SK-N-SH (cell line): ENCODE results near the gene ZBTB24. TPM values are rescaled to one million over a fixed set of nuclear protein-coding genes. Genes with fewer than 3 reads are reported as not detected.
A peak's percentile ranks its signal among the peaks of the same experiment; 100 is the strongest.

Source experiments
- CTCF ChIA-PET: fragments of 300-600, 350-600 bp; formaldehyde crosslinking; extraction: SDS; loops from one replicate; lab custom pipeline; 2021; lab: Yijun Ruan, JAX
- POLR2A ChIA-PET: fragments of 350-600 bp; sonication (Branson Sonifier 250); formaldehyde crosslinking; extraction: SDS; loops from one replicate; lab custom pipeline; 2020; ENCODE audit warnings: antibody characterized with exemption, inconsistent platforms; lab: Yijun Ruan, JAX
- DNase-seq: peaks from one replicate; pipeline ENCODE4 v3.0.0; 2012
- H2AFZ ChIP-seq: fragments of 200-600 bp; sonication (generic); 2 replicates; pipeline ENCODE4 v1.8.1; 2016; ENCODE audit warnings: antibody characterized with exemption, mild to moderate bottlenecking, low read depth
- H3F3A ChIP-seq: fragments of 200-600 bp; sonication (generic); replicated peaks from 2 replicates; pipeline ENCODE3; 2016; ENCODE audit warnings: antibody characterized with exemption, mild to moderate bottlenecking; ENCODE audit not compliant: insufficient read depth
- H3K27ac ChIP-seq, 2 experiments: fragments of 200-500 bp in 1 of 2; fragments of 200-600 bp in 1 of 2; sonication (Bioruptor generic) in 1 of 2; sonication (generic), shearing (Covaris generic) in 1 of 2; 2 replicates each; pipeline versions ENCODE4 v1.5.1 to v1.6.1; 2014 to 2016; ENCODE audit warnings: low read depth in 2 of 2, inconsistent platforms in 1 of 2, low read length in 1 of 2, mild to moderate bottlenecking in 1 of 2, mixed read lengths in 1 of 2
- H3K27me3 ChIP-seq: fragments of 200-600 bp; sonication (generic), shearing (Covaris generic); 2 replicates; pipeline ENCODE4 v1.6.1; 2016; ENCODE audit warnings: mixed run types; ENCODE audit not compliant: insufficient read depth
- H3K36me3 ChIP-seq, 2 experiments: fragments of 200-500 bp in 1 of 2; fragments of 200-600 bp in 1 of 2; sonication (Bioruptor generic) in 1 of 2; sonication (generic) in 1 of 2; replicated peaks in 1 of 2; 2 replicates each; pipeline versions ENCODE3 to v1.5.1; 2014 to 2016; ENCODE audit warnings: low read length in 1 of 2, mild to moderate bottlenecking in 1 of 2; ENCODE audit not compliant: insufficient read depth in 2 of 2, control insufficient read depth in 1 of 2
- H3K4me1 ChIP-seq, 2 experiments: fragments of 200-500 bp in 1 of 2; fragments of 200-600 bp in 1 of 2; sonication (Bioruptor generic) in 1 of 2; sonication (generic), shearing (Covaris generic) in 1 of 2; 2 replicates each; pipeline versions ENCODE4 v1.5.1 to v1.6.1; 2014 to 2016; ENCODE audit warnings: low read depth in 1 of 2, low read length in 1 of 2, mixed run types in 1 of 2; ENCODE audit not compliant: insufficient read depth in 2 of 2, control insufficient read depth in 1 of 2
- H3K4me2 ChIP-seq: fragments of 200-600 bp; sonication (generic), shearing (Covaris generic); 2 replicates; pipeline ENCODE4 v1.6.1; 2017; ENCODE audit warnings: mixed run types
- H3K4me3 ChIP-seq, 2 experiments: fragments of 200-500 bp in 1 of 2; fragments of 200-600 bp in 1 of 2; sonication (Bioruptor generic) in 1 of 2; sonication (generic), shearing (Covaris generic) in 1 of 2; 2 replicates each; pipeline versions ENCODE4 v1.5.1 to v1.8.1; 2014 to 2016; ENCODE audit warnings: low read depth in 2 of 2, inconsistent platforms in 1 of 2, low read length in 1 of 2, mild to moderate bottlenecking in 1 of 2, mixed read lengths in 1 of 2, moderate library complexity in 1 of 2
- H3K79me2 ChIP-seq: fragments of 200-600 bp; sonication (generic); 2 replicates; pipeline ENCODE4 v1.8.1; 2017; ENCODE audit warnings: mild to moderate bottlenecking; ENCODE audit not compliant: insufficient read depth
- H3K9ac ChIP-seq: fragments of 200-600 bp; sonication (generic); 2 replicates; pipeline ENCODE4 v1.6.1; 2017; ENCODE audit warnings: mixed run types
- H3K9me2 ChIP-seq: fragments of 200-600 bp; sonication (generic); 2 replicates; pipeline ENCODE4 v1.6.1; 2017; ENCODE audit warnings: mixed run types
- H3K9me3 ChIP-seq: fragments of 200-600 bp; sonication (generic); 2 replicates; pipeline ENCODE4 v1.6.1; 2017; ENCODE audit warnings: mixed run types, mild to moderate bottlenecking, moderate library complexity
- H4K20me1 ChIP-seq: fragments of 200-600 bp; sonication (generic); 2 replicates; pipeline ENCODE4 v1.6.1; 2017; ENCODE audit warnings: mild to moderate bottlenecking, mixed run types; ENCODE audit not compliant: insufficient read depth
- ELF1 ChIP-seq: IDR thresholded peaks from 2 replicates; pipeline ENCODE4 v1.4.0; 2012
- EZH2phosphoT487 ChIP-seq: fragments of 200-600 bp; sonication (generic); IDR thresholded peaks from 2 replicates; pipeline ENCODE4 v1.6.1; 2017; ENCODE audit warnings: low read depth, mixed run types, mild to moderate bottlenecking, antibody characterized with exemption, moderate library complexity, borderline replicate concordance
- FOSL2 ChIP-seq: IDR thresholded peaks from 2 replicates; pipeline ENCODE4 v1.4.0; 2012; ENCODE audit warnings: low read depth, mild to moderate bottlenecking, moderate library complexity, borderline replicate concordance
- FOXJ3 ChIP-seq: sonication (generic); formaldehyde crosslinking; IDR thresholded peaks from 2 replicates; pipeline ENCODE4 v1.5.1; 2020; ENCODE audit warnings: mild to moderate bottlenecking, missing genetic modification reagents
- FOXM1 ChIP-seq: IDR thresholded peaks from 2 replicates; pipeline ENCODE4 v1.4.0; 2012; ENCODE audit warnings: low read depth, mild to moderate bottlenecking
- GATA2 ChIP-seq: sonication (generic); formaldehyde crosslinking; IDR thresholded peaks from 2 replicates; pipeline ENCODE4 v1.5.0; 2020; ENCODE audit warnings: mild to moderate bottlenecking, missing genetic modification reagents
- JUND ChIP-seq: IDR thresholded peaks from 2 replicates; pipeline ENCODE4 v1.4.0; 2012
- MEF2A ChIP-seq: IDR thresholded peaks from 2 replicates; pipeline ENCODE4 v1.4.0; 2012; ENCODE audit warnings: low read depth, borderline replicate concordance
- NFIC ChIP-seq: IDR thresholded peaks from 2 replicates; pipeline ENCODE4 v1.4.0; 2012; ENCODE audit warnings: borderline replicate concordance
- RXRA ChIP-seq: IDR thresholded peaks from 2 replicates; pipeline ENCODE4 v1.4.0; 2012; ENCODE audit warnings: low read depth, mild to moderate bottlenecking, borderline replicate concordance
- SIN3A ChIP-seq: IDR thresholded peaks from 2 replicates; pipeline ENCODE4 v1.6.1; 2012; ENCODE audit warnings: low read depth, mild to moderate bottlenecking, low read length, moderate library complexity, borderline replicate concordance
- SMC3 ChIP-seq: IDR thresholded peaks from 2 replicates; pipeline ENCODE4 v1.6.1; 2012; ENCODE audit warnings: low read depth, low read length, improper control_type of control experiment
- TAF1 ChIP-seq: IDR thresholded peaks from 2 replicates; pipeline ENCODE4 v1.6.1; 2012; ENCODE audit warnings: low read depth, mild to moderate bottlenecking, low read length, moderate library complexity, borderline replicate concordance
- TCF12 ChIP-seq: IDR thresholded peaks from 2 replicates; pipeline ENCODE4 v1.4.0; 2012
- TEAD4 ChIP-seq: IDR thresholded peaks from 2 replicates; pipeline ENCODE4 v1.4.0; 2012; ENCODE audit warnings: mild to moderate bottlenecking, borderline replicate concordance; ENCODE audit not compliant: insufficient read depth
- WGBS: methylation state at CpG from one replicate; pipeline ENCODE4 v1.1.6; 2017; ENCODE audit warnings: low lambda C conversion rate; 5-methylcytosine and 5-hydroxymethylcytosine counted together
- polyA plus RNA-seq, 3 experiments: library from polyadenylated mRNA; depleted of rRNA; stranded (reverse); fragments of >200 nt; gene quantifications; 2 replicates each; pipeline ENCODE4 v1.2.3, GENCODE V29; 2012
- TF ChIP-seq, protein P1 (sequence below): IDR thresholded peaks from 2 replicates; pipeline ENCODE4; 2012
- TF ChIP-seq, protein P2 (sequence below): IDR thresholded peaks from 2 replicates; pipeline ENCODE4 v1.4.0; 2012; ENCODE audit warnings: low read depth, borderline replicate concordance
- TF ChIP-seq, protein P3 (sequence below): fragments of 150-350 bp; IDR thresholded peaks from 2 replicates; pipeline ENCODE4 v1.6.1; 2017; ENCODE audit warnings: antibody characterized with exemption, low read length, low read depth, borderline replicate concordance

The ZBTB24 gene
- polyA plus RNA-seq, 1 of the 3 experiments (the other 2 are of a cell fraction) = 1.7 TPM

DNA sequence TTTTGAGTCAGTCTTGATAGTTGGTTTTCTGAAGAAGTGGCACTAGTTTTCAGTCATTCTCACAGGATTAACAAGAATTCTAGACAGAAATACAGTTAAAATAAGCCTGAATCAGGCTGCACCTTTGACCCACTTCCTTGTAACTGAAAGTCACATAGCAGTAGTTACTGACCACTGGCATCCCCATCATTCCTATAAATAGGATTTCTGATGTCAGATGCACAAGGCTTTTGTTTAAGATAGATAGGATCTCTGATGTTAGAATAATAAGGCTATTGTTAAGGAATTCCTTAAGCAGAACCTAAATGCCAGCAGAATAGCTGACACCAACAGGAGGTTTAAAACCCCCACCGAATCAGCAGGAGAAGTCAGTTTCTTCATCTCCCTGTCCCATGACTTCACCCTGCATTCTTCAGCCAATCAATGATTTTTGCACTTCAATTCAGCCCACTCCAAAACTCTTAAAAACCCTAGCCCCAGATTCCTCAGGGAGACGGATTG lies 30.6 kb upstream of the ZBTB24 start:
- Histone ChIP-seq H3K4me3 (no peak overlapping the region), H3K27me3 (no peaks in the 10 kb centered on the region), H3K4me1 (peaks cover 0 to 23% of the 10 kb centered on the region in 2 experiments; a peak in 1 of 4 replicates), H3K9ac (peak overlapping the region; percentile 27; the same call in 1 of the 2 replicates), H3K79me2 (no peaks in the 10 kb centered on the region), H3K4me2 (peak overlapping the region; percentile 59), H3K9me2 (no peaks in the 10 kb centered on the region), H4K20me1 (no peaks in the 10 kb centered on the region), H3K9me3 (no peaks in the 10 kb centered on the region), H2AFZ (0 out of 2 replicates have a peak overlapping the region, but pooled peaks have one; percentile 19), H3K27ac (peak overlapping the region in 1 of 2 experiments; percentile 77; a peak in 2 of 4 replicates), H3K36me3 (no peaks in the 10 kb centered on the region), H3F3A (peaks cover 4% of the 10 kb centered on the region)
- DNase-seq = no peak
- 70% methylated on average over 2 of the region's 2 CpGs for WGBS
- no peak for TF ChIP-seq ELF1
- peak; percentile 58 for TF ChIP-seq TCF12
- no peak for TF ChIP-seq SMC3
- TF ChIP-seq RXRA = peak; percentile 38; the same call in 1 of the 2 replicates
- 0 out of 2 replicates have a peak, but pooled peaks have one; percentile 23 for TF ChIP-seq JUND
- peak; percentile 87 for TF ChIP-seq MEF2A
- 0 out of 2 replicates have a peak, but pooled peaks have one; percentile 20 for TF ChIP-seq FOXM1
- no peak for TF ChIP-seq TEAD4
- 0 out of 2 replicates have a peak, but pooled peaks have one; percentile 12 for TF ChIP-seq NFIC
- POLR2A ChIA-PET = no interaction called here
- CTCF ChIA-PET = interaction anchor here (1.5 kb wide), 1 partner anchor 526 kb away, joined by 3 read pairs; no protein-coding TSS in a partner anchor

DNA sequence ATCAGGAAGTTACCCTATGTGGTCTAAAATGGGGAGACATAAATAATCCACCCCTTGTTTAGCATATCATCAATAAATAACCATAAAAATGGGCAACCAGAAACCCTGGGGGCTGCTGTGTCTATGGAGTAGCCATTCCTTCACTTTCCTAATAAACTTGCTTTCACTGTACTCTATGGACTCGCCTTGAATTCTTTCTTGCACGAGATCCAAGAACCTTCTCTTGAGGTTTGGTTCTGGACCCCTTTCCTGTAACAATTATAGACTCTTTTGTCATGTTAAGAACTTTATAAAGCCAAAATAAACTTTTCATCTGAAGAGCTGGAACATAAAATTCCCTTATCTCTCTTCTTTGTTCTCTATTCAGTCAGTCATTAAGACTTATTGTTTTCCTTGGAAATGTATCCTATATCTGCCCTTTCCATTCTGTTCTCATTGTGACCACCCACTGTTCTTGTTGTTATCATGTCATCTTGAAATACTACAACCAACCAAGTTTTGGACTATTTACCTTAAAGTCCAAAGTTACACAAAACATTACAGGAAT lies 29.3 kb upstream of the ZBTB24 start:
- peak overlapping the region in 1 of 2 experiments; percentile 77; a peak in 1 of 4 replicates for H3K27ac ChIP-seq
- no peaks in the 10 kb centered on the region for H3K79me2 ChIP-seq
- TF ChIP-seq FOSL2 (no peak), TEAD4 (no peak), JUND (no peak), FOXJ3 (CRISPR knock-in tag) (no peak), GATA2 (CRISPR knock-in tag) (no peak), SIN3A (no peak), FOXM1 (no peak), SMC3 (no peak), EZH2phosphoT487 (no peak), NFIC (no peak), RXRA (no peak), TAF1 (no peak), TCF12 (no peak)
- TF ChIP-seq, protein P1, sequence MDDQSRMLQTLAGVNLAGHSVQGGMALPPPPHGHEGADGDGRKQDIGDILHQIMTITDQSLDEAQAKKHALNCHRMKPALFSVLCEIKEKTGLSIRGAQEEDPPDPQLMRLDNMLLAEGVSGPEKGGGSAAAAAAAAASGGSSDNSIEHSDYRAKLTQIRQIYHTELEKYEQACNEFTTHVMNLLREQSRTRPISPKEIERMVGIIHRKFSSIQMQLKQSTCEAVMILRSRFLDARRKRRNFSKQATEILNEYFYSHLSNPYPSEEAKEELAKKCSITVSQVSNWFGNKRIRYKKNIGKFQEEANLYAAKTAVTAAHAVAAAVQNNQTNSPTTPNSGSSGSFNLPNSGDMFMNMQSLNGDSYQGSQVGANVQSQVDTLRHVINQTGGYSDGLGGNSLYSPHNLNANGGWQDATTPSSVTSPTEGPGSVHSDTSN = no peak
- TF ChIP-seq, protein P2, sequence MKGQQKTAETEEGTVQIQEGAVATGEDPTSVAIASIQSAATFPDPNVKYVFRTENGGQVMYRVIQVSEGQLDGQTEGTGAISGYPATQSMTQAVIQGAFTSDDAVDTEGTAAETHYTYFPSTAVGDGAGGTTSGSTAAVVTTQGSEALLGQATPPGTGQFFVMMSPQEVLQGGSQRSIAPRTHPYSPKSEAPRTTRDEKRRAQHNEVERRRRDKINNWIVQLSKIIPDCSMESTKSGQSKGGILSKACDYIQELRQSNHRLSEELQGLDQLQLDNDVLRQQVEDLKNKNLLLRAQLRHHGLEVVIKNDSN = no peak
- TF ChIP-seq, protein P3, sequence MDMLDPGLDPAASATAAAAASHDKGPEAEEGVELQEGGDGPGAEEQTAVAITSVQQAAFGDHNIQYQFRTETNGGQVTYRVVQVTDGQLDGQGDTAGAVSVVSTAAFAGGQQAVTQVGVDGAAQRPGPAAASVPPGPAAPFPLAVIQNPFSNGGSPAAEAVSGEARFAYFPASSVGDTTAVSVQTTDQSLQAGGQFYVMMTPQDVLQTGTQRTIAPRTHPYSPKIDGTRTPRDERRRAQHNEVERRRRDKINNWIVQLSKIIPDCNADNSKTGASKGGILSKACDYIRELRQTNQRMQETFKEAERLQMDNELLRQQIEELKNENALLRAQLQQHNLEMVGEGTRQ = no peak
- TF ChIP-seq, all 33 proteins: peak for 0
- Histone ChIP-seq H3K9ac (no peak overlapping the region), H3K4me3 (no peak overlapping the region), H3K36me3 (no peaks in the 10 kb centered on the region), H3K27me3 (no peaks in the 10 kb centered on the region), H3K9me3 (no peaks in the 10 kb centered on the region), H3K4me1 (peaks cover 0 to 23% of the 10 kb centered on the region in 2 experiments; a peak in 1 of 4 replicates), H3F3A (peaks cover 4% of the 10 kb centered on the region), H2AFZ (0 out of 2 replicates have a peak overlapping the region, but pooled peaks have one; percentile 5), H3K4me2 (no peak overlapping the region), H3K9me2 (no peaks in the 10 kb centered on the region), H4K20me1 (no peaks in the 10 kb centered on the region)
- POLR2A ChIA-PET = no interaction called here
- 58% methylated on average over 2 of the region's 2 CpGs for WGBS
- DNase-seq = no peak
- CTCF ChIA-PET = no interaction called here
